CD1c-positive myeloid dendritic cell (primary cell): ENCODE results near the gene LAMA2.
"Not testable (repeated sequence)": the region's sequence is repeated elsewhere in the genome, so short reads cannot be mapped to it uniquely, and the experiment has no call there.

Source experiments
- DNase-seq: peaks from one replicate; pipeline ENCODE4 v3.0.0-alpha.2; 2016; ENCODE audit errors: extremely low spot score

The LAMA2 gene

GRCh38 chr6:129120856-129121638 lies 238.1 kb downstream of the LAMA2 start:
- DNase-seq: no peak

- no peak for DNase-seq
Observed at GRCh38 chr6:129124347-129124746, 241.4 kb downstream of the LAMA2 start.

- DNase-seq: no peak
Observed at GRCh38 chr6:129130106-129130505, 247.2 kb downstream of the LAMA2 start.

- no peak for DNase-seq
Observed at GRCh38 chr6:129130959-129131681, 248.2 kb downstream of the LAMA2 start.

GRCh38 chr6:129133770-129134192 lies 250.8 kb downstream of the LAMA2 start:
- no peak for DNase-seq

GRCh38 chr6:129134535-129134934 lies 251.6 kb downstream of the LAMA2 start:
- no peak for DNase-seq

- DNase-seq: no peak
Observed at GRCh38 chr6:129135451-129135850, 252.5 kb downstream of the LAMA2 start.

GRCh38 chr6:129136751-129137150 lies 253.8 kb downstream of the LAMA2 start:
- no peak for DNase-seq

GRCh38 chr6:129138739-129139405 lies 255.9 kb downstream of the LAMA2 start:
- no peak for DNase-seq

GRCh38 chr6:129140526-129140925 lies 257.6 kb downstream of the LAMA2 start:
- no peak for DNase-seq

GRCh38 chr6:129141499-129141898 lies 258.6 kb downstream of the LAMA2 start:
- no peak for DNase-seq

- no peak for DNase-seq
Observed at GRCh38 chr6:129146902-129147301, 264.0 kb downstream of the LAMA2 start.

GRCh38 chr6:129150507-129150906 lies 267.6 kb downstream of the LAMA2 start:
- no peak for DNase-seq

- DNase-seq: no peak
Observed at GRCh38 chr6:129153257-129153656, 270.3 kb downstream of the LAMA2 start.

- DNase-seq: not testable (repeated sequence)
Observed at GRCh38 chr6:129159242-129159641, 276.3 kb downstream of the LAMA2 start.

- DNase-seq: no peak
Observed at GRCh38 chr6:129162605-129163004, 279.7 kb downstream of the LAMA2 start.

GRCh38 chr6:129163551-129163950 lies 280.6 kb downstream of the LAMA2 start:
- DNase-seq: no peak

GRCh38 chr6:129164032-129164431 lies 281.1 kb downstream of the LAMA2 start:
- no peak for DNase-seq

GRCh38 chr6:129172279-129172995 lies 289.5 kb downstream of the LAMA2 start:
- not testable (repeated sequence) for DNase-seq

- no peak for DNase-seq
Observed at GRCh38 chr6:129175066-129175465, 292.1 kb downstream of the LAMA2 start.

GRCh38 chr6:129177801-129178200 lies 294.9 kb downstream of the LAMA2 start:
- DNase-seq: no peak

GRCh38 chr6:129179283-129179682 lies 296.3 kb downstream of the LAMA2 start:
- no peak for DNase-seq
